ENCODE measurements around the gene FBXL7.

Gene FBXL7

DNA sequence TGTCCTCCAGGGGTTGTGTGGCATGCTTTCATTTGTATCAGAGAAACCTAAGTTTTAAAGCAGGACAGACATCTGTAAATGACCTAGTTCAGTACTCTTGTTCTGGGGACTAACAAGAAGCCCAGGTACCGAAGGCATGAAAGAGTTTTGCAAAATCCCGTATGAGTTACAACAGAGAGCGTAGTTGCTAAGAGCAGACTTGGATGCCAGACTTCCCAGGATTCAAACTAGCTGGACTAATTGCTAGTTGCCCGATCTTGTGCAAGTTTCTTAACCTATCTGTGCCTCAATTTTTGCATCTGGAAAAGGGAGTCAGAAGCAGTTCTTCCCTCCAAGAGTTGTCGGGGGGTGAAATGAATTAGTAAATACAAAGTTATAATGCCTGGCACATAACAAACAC lies 20.9 kb downstream of the FBXL7 start:
- no peaks in the 10 kb centered on the region for H3K79me2 ChIP-seq (ENCODE audit: low read length)
- TF ChIP-seq, protein P1, sequence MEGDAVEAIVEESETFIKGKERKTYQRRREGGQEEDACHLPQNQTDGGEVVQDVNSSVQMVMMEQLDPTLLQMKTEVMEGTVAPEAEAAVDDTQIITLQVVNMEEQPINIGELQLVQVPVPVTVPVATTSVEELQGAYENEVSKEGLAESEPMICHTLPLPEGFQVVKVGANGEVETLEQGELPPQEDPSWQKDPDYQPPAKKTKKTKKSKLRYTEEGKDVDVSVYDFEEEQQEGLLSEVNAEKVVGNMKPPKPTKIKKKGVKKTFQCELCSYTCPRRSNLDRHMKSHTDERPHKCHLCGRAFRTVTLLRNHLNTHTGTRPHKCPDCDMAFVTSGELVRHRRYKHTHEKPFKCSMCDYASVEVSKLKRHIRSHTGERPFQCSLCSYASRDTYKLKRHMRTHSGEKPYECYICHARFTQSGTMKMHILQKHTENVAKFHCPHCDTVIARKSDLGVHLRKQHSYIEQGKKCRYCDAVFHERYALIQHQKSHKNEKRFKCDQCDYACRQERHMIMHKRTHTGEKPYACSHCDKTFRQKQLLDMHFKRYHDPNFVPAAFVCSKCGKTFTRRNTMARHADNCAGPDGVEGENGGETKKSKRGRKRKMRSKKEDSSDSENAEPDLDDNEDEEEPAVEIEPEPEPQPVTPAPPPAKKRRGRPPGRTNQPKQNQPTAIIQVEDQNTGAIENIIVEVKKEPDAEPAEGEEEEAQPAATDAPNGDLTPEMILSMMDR (IDR thresholded peaks at IDR 0.05; ENCODE audit: low read depth, low read length): no peak
- TF ChIP-seq EZH2phosphoT487 (IDR thresholded peaks at IDR 0.05; ENCODE audit: low read depth): no peak

DNA sequence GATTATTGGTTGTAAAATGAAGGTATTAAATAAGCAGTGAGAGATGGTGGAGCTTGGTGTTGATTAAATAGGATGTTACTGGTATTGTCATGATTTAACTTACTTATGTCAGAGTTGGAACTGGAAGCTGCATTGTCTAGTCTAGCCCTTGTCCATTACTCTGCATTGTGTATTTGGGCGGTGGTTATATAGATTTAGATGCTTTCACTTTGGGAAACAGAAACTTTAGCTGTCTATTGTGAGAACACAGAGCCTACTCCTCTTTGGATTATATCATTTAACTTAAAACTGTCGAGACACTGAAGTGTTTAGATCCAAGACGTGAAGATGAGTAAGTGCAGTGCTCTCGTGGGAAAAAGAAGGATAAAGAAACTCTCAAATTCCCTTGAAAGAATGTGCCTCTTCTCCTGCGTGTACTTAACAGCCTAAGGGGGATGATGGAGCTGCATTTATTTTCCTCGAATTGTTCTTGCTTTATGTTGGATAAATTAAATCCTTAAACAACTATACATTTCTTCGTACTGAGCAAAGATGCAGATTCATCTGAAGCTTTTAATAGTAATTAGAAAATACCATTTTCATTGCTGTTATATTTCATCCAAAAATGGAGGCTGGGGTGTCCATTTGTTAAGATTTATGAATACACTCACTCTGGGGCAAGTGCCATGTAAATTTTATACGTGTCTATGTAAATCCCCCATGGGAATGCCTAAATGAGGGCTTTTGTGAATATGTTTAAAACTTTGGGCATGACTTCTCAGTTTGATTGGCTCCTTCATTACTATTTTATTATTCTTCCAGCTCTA lies 21.6 kb downstream of the FBXL7 start:
- Histone ChIP-seq H3K36me3 (replicated peaks; ENCODE audit: low read depth, low read length) (no peaks in the 10 kb centered on the region), H3K9ac (ENCODE audit: low read length) (no peak overlapping the region), H2AFZ (ENCODE audit: low read depth, low read length) (no peak overlapping the region), H4K20me1 (ENCODE audit: insufficient read depth, low read length) (no peaks in the 10 kb centered on the region), H3K27me3 (ENCODE audit: low read depth, low read length) (no peaks in the 10 kb centered on the region), H3K4me2 (ENCODE audit: low read length) (no peak overlapping the region), H3K4me3 (ENCODE audit: low read length) (no peak overlapping the region), H3K79me2 (ENCODE audit: low read length) (no peaks in the 10 kb centered on the region), H3K27ac (ENCODE audit: low read length) (no peak overlapping the region), H3K4me1 (ENCODE audit: low read length) (no peaks in the 10 kb centered on the region), H3K9me3 (ENCODE audit: insufficient read depth, low read length) (no peaks in the 10 kb centered on the region)
- no peak for TF ChIP-seq EZH2phosphoT487 (IDR thresholded peaks at IDR 0.05; ENCODE audit: low read depth)
- TF ChIP-seq, protein P1 (IDR thresholded peaks at IDR 0.05; ENCODE audit: low read depth, low read length): no peak

More for the DNA sequence above, 20.9 kb downstream of the FBXL7 start:
- Histone ChIP-seq H3K4me2 (ENCODE audit: low read length) (no peak overlapping the region), H3K27ac (ENCODE audit: low read length) (no peak overlapping the region), H3K4me3 (ENCODE audit: low read length) (no peak overlapping the region), H3K4me1 (ENCODE audit: low read length) (no peaks in the 10 kb centered on the region), H4K20me1 (ENCODE audit: insufficient read depth, low read length) (no peaks in the 10 kb centered on the region), H3K9me3 (ENCODE audit: insufficient read depth, low read length) (no peaks in the 10 kb centered on the region), H2AFZ (ENCODE audit: low read depth, low read length) (no peak overlapping the region), H3K27me3 (ENCODE audit: low read depth, low read length) (no peaks in the 10 kb centered on the region), H3K9ac (ENCODE audit: low read length) (no peak overlapping the region), H3K36me3 (replicated peaks; ENCODE audit: low read depth, low read length) (no peaks in the 10 kb centered on the region)

DNA sequence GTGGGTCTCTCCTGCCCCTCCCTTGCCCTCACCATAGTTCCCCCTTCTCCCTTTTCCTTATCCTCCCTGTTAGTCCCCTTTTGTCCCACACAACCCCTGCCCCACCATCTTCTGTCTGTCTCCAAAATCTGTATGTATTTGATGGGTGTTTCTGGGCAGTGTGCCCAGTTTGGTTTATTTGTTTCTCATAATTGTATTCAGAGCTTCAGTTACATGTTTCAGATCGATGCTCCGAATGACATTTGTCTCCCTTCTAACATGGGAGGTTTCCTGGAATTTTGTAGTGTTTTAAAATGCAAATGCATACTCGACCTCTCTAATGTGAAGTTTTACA lies 22.2 kb downstream of the FBXL7 start:
- H3K27ac ChIP-seq (ENCODE audit: low read length): no peak overlapping the region
- no peaks in the 10 kb centered on the region for H3K9me3 ChIP-seq (ENCODE audit: insufficient read depth, low read length)
- no peak overlapping the region for H2AFZ ChIP-seq (ENCODE audit: low read depth, low read length)
- TF ChIP-seq EZH2phosphoT487 (IDR thresholded peaks at IDR 0.05; ENCODE audit: low read depth): no peak
- TF ChIP-seq, protein P1 (IDR thresholded peaks at IDR 0.05; ENCODE audit: low read depth, low read length): no peak
- H3K4me2 ChIP-seq (ENCODE audit: low read length): no peak overlapping the region
- H3K79me2 ChIP-seq (ENCODE audit: low read length): no peaks in the 10 kb centered on the region
- H3K4me1 ChIP-seq (ENCODE audit: low read length): no peaks in the 10 kb centered on the region
- H4K20me1 ChIP-seq (ENCODE audit: insufficient read depth, low read length): no peaks in the 10 kb centered on the region
- no peaks in the 10 kb centered on the region for H3K27me3 ChIP-seq (ENCODE audit: low read depth, low read length)
- H3K9ac ChIP-seq (ENCODE audit: low read length): no peak overlapping the region
- H3K4me3 ChIP-seq (ENCODE audit: low read length): no peak overlapping the region
- H3K36me3 ChIP-seq (replicated peaks; ENCODE audit: low read depth, low read length): no peaks in the 10 kb centered on the region

DNA sequence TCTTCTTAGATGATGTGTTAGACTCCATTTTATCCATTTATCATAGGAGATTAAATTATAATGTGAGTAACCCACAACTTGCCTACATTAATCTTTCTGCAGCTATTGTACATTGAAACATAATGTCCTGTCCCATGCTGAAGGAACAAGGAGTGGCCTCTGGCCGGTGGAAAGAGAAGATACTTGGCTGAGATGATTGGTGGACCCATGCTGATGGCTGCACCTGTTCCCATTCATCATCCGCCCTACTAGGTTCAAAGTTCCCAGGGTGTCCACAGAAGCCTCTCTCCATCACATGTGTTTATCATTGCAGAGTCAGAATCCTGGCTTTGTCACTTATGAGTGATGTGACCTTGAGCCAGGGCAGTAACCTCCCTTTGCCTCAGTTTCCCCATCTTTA lies 24.7 kb downstream of the FBXL7 start:
- no peaks in the 10 kb centered on the region for H3K27me3 ChIP-seq (ENCODE audit: low read depth, low read length)
- no peak overlapping the region for H2AFZ ChIP-seq (ENCODE audit: low read depth, low read length)
- TF ChIP-seq EZH2phosphoT487 (IDR thresholded peaks at IDR 0.05; ENCODE audit: low read depth): no peak
- TF ChIP-seq, protein P1 (IDR thresholded peaks at IDR 0.05; ENCODE audit: low read depth, low read length): no peak
- no peaks in the 10 kb centered on the region for H3K4me1 ChIP-seq (ENCODE audit: low read length)
- no peaks in the 10 kb centered on the region for H3K36me3 ChIP-seq (replicated peaks; ENCODE audit: low read depth, low read length)
- H3K9me3 ChIP-seq (ENCODE audit: insufficient read depth, low read length): no peaks in the 10 kb centered on the region
- no peaks in the 10 kb centered on the region for H4K20me1 ChIP-seq (ENCODE audit: insufficient read depth, low read length)
- no peak overlapping the region for H3K4me2 ChIP-seq (ENCODE audit: low read length)
- no peak overlapping the region for H3K4me3 ChIP-seq (ENCODE audit: low read length)
- no peaks in the 10 kb centered on the region for H3K79me2 ChIP-seq (ENCODE audit: low read length)
- no peak overlapping the region for H3K27ac ChIP-seq (ENCODE audit: low read length)
- no peak overlapping the region for H3K9ac ChIP-seq (ENCODE audit: low read length)

Data from OCI-LY3 (cell line).